Activated T-cell treated with anti-CD3 and anti-CD28 coated beads for 48 hours (primary cell): Measurements from ENCODE around the gene SMPD3.
A peak's percentile ranks its signal among the peaks of the same experiment; 100 is the strongest.

Experiments
- DNase-seq: peaks from one replicate; pipeline ENCODE4 v3.0.0-alpha.2; 2020; ENCODE audit warnings: low read depth

SMPD3 gene

GRCh38 chr16:68369168-68369567 lies 79.1 kb downstream of the SMPD3 start:
- no peak for DNase-seq

GRCh38 chr16:68368301-68368888 lies 79.9 kb downstream of the SMPD3 start:
- DNase-seq: no peak

GRCh38 chr16:68367891-68368290 lies 80.4 kb downstream of the SMPD3 start:
- no peak for DNase-seq

GRCh38 chr16:68367440-68367839 lies 80.9 kb downstream of the SMPD3 start:
- no peak for DNase-seq

DNA sequence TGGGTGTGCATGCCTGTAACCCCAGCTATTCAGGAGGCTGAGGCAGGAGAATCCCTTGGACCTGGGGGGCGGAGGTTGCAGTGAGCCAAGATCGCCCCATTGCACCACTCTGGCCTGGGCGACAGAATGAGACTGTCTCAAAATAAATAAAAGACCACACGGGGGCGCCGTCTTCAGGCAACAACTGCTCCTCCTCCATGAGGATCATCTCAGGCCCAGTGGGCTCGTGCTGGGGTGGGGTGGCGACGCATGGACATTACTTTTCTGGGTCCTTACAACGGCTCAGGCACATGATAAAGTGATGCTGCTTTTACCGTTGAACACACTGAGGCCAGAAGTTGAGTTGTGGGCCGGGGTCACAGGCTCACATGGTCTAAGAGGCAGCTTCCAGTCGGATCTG lies 81.3 kb downstream of the SMPD3 start:
- DNase-seq: no peak

DNA sequence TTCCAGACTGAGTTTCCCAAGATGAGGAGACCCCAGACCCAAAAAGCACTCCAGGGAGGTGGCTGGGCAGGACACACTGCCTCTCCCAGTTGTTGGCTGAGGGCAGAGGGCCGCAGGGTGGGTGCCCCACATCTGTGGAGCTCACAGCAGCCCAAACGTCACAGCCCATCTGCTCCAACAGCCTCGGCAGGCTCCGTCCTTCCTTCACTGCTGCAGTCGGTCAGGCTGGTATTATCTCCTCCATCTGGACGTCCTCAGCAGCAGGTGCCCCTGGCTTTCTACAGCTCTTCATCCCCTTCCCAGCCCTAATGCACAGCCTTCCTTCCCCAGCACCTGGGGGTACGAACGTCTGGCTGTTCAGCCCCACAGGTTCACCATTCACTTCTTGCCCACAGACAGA lies 82.2 kb downstream of the SMPD3 start:
- no peak for DNase-seq

GRCh38 chr16:68365167-68365817 lies 83.0 kb downstream of the SMPD3 start:
- DNase-seq: no peak

GRCh38 chr16:68364561-68364998 lies 83.7 kb downstream of the SMPD3 start:
- no peak for DNase-seq

- no peak for DNase-seq
Measured at GRCh38 chr16:68363658-68364521, 84.4 kb downstream of the SMPD3 start.

DNA sequence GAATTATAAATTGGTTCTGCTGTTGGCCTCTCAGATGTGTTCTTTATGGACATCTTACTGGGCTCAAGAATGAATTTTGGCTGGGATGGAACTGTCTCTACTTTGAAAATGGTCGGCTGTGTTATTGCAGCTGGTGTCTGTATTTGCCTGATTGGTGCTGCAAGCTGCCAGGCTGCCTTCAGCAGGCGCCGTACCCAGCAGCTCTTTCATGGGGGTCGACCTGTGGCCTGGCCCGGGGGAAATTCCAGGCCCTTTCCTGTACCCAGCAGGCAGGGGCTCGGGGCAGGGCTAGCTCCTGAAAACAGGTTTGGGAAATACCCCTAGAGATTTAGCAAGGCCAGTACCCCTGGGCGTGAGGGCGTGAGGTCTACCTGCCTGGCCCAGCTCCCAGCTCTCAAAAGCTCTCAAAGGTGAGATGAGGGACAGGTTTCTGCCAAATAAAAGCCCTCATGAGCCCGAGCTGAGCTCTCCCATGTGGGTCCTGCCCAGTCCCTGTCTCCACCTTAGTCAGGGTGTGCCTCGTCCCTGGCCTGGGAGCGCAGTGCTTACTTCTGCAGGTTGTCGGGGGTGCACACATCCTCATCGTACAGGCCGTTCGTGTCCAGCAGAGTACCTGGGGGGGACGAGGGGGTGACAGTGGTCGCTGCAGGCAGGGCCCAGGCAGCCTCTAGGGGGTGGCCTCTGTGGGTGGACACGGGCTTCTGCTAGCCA lies 85.2 kb downstream of the SMPD3 start:
- no peak for DNase-seq

DNA sequence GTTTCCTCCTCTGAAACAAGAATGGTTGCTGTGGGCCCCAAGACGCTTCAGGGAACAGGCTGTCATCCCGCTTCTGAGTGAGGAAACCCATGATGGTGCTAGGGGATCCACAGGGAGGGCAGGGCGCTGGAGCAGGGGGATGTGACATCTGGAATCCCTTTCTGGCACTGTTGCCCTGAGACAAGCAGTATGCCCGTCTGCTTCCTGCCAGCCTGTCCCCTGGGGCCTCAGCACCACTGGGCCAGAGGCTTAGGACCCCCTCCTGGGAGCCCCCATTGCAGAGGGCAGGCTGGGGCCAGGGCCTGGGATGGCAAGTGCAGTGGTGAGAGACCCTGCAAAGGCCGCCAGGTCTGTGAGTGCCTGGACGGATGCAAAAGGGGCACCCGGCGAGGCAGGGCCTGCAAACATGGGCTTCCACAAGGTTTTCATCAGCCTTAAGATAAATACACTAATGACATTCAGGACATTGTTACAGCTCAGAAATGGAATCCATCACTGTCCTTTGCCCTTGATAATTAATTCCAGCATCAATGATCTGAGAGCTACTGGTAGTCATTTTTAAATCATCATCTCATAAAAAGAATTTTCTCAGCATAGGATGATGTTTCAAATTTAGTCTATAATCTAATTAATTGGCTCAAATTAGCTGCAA lies 85.9 kb downstream of the SMPD3 start:
- DNase-seq: no peak

GRCh38 chr16:68361485-68361884 lies 86.8 kb downstream of the SMPD3 start:
- DNase-seq: no peak

DNA sequence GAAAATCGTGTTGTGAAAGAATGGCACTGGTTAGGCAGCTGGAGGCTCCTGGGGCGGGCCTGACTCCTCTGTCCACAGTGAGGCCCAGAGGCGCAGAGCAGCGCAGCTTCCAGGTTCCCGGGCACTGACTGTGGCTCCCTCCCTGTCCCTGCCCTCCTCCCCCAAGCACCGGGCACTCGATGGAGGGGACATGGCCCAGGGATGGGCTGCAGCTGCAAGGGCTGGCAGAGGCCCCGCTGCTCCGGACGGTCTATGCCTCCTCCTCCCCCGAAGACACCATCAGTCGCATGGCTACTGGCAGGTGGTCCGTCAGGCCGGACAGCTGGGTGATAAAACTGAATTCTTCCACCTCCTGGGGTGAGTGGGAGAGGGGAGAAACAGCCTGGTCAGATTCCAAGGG lies 87.4 kb downstream of the SMPD3 start:
- no peak for DNase-seq

- no peak for DNase-seq
Measured at GRCh38 chr16:68360547-68360946, 87.8 kb downstream of the SMPD3 start.

GRCh38 chr16:68359398-68360191 lies 88.7 kb downstream of the SMPD3 start:
- DNase-seq: no peak

DNA sequence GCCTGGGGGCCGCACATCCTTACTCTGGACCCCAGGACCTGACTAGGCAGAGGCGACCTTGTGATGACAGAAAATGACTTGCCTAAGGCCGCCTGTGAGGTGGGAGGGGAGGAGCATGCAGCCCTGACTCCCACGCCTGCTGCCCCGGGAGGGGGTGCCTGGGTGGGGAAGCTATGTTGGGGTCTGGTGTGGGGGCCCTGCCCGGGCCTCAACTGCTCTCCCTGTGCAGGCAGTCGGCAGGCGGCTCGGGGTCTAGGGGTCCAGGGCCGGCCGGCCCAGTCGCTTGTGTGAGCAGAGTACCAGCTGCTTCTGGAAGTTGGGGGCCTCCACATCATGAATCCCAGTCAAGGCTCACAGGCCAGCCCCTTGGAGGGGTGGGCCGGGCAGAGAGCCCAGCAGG lies 89.4 kb downstream of the SMPD3 start:
- no peak for DNase-seq

GRCh38 chr16:68357923-68358322 lies 90.4 kb downstream of the SMPD3 start:
- DNase-seq: no peak

DNA sequence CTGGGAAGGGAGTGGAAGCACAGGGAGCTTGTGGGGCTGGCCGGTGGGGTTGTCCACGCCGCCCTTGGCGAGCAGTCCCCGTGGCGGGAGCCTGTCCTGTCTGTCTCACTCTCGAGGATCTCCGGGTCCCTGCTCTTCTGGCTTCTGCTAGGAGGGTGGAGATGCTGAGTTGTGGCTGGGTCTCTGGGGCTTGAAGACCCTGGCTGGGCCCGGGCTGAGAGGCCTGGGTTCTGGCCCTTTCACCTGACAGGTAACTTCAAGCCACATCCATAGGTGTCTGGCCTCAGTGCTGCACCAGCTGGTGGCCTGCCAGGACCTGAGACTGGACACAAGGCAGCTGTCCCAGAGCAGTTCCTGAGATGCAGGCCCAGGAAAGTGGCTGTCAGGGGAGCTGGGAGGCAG lies 90.8 kb downstream of the SMPD3 start:
- DNase-seq: no peak

DNA sequence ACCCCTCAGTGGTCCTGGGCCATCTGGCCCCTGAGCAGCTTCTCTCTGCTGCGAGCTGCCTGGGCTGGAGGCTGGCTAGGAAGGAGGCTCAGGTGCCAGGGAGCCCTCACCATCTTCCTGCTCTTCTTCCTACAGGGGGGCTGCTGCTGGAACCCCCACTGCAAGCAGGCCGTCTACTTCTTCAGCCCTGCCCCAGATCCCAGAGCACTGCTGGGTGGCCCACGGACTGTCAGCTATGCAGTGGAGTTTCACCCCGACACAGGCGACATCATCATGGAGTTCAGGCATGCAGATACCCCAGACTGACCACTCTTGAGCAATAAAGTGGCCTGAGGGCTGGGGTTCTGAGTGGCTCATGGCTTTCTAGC lies 91.4 kb downstream of the SMPD3 start:
- DNase-seq: no peak

DNA sequence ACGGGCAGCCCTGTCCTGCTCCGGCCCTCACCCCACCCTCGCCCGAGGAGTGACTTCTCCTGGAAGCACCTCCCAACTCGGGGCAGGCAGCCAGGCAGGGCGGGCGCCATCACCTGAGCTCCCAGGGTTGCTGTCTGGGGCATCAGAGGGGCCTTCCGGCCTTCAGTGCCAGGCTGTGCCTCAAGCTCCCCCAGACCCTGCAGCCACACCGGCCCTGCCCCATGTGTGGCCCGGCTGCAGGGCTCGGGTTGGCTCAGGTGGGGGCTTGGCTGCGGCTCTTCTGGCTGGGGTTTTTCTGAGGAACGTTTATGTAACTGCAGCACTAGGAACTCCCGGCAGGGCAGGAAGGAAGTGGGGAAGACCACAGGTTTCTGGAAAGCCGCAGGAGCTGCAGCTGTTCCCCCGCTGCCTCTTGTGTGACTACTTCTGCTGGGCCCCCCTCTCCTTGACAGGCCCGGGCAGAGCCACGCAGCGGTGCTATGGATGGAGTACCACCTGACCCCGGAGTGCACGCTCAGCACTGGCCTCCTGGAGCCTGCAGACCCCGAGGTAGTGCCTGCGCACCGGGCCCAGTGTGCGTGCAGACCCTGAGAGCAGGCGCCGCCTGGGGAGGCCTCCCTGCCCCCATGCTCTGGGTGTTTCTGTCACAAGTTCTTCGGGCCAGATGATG lies 91.9 kb downstream of the SMPD3 start:
- peak; percentile 59 for DNase-seq
